ENCODE results near the gene TNFAIP8. TPM values are rescaled to one million over a fixed set of nuclear protein-coding genes. Genes with fewer than 3 reads are reported as not detected.

Gene TNFAIP8
- total and polyA plus RNA-seq, 10 of the 15 experiments (the other 5 are each of a cell fraction or from before 2014, with no cell fraction given) = 124 to 324 (median 177) TPM

DNA sequence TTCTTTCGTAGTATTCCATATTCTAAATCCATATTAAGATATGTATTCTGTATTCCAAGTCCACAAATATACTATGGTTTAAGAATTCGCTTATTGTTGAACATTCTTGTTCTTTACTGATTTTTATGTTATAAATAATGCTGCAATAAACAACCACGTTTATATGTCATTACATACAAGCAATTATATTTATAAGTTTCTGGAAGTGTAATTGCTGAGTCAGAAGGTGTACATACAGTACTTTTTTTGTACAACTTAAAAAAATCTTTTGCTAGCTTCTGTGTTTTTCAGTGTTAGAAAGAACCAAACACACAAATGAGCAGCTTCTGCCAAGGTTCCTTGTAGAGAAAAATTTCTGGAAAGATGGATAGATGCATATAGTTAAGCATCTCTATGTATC, 48.6 kb upstream of the TNFAIP8 start:
- ChIA-PET SMC1A (ENCODE audit: uncharacterized antibody, unreplicated experiment) (interaction anchor here (1.5 to 19.0 kb wide), 8 partner anchors 8 to 103 kb away, joined by 4 to 318 read pairs (median 6); no protein-coding TSS in a partner anchor), RAD21 (ENCODE audit: unreplicated experiment) (interaction anchor here (1.4 kb wide), 1 partner anchor 34 kb away, joined by 3 read pairs; no protein-coding TSS in a partner anchor), CTCF (interaction anchor here (1.4 to 12.6 kb wide), 4 partner anchors 8 to 102 kb away, joined by 4 to 413 read pairs (median 6); no protein-coding TSS in a partner anchor), POLR2A (interaction anchor here (0.8 kb wide), 1 partner anchor 38 kb away, joined by 3 read pairs; no protein-coding TSS in a partner anchor)
- no peak overlapping the region for H3K4me2 ChIP-seq (ENCODE audit: control insufficient read depth, insufficient read depth)
- H3K27me3 ChIP-seq (replicated peaks in 1 of 2; ENCODE audit: control insufficient read depth in 2 of 2, insufficient read depth in 2 of 2, low read length in 1 of 2) = no peaks in the 10 kb centered on the region
- no peak overlapping the region for H2AFZ ChIP-seq (ENCODE audit: control insufficient read depth, low read depth, low read length)
- ATAC-seq = no peak
- no peak for FAIRE-seq
- H3K27ac ChIP-seq (ENCODE audit: control insufficient read depth, insufficient read depth) = no peak overlapping the region; the same call in 1 of the 2 replicates
- H3K9ac ChIP-seq (ENCODE audit: control insufficient read depth, insufficient read depth, low read length) = no peak overlapping the region
- H3K9me3 ChIP-seq (replicated peaks; ENCODE audit: control insufficient read depth, insufficient read depth, low read length) = no peaks in the 10 kb centered on the region
- peaks cover 72% of the 10 kb centered on the region for H3K79me2 ChIP-seq (ENCODE audit: control insufficient read depth, insufficient read depth, low read length)
- no peaks in the 10 kb centered on the region for H4K20me1 ChIP-seq (ENCODE audit: control insufficient read depth, insufficient read depth)
- peaks cover 0 to 9% of the 10 kb centered on the region in 2 experiments; a peak in 1 of 4 replicates for H3K36me3 ChIP-seq (ENCODE audit: control insufficient read depth in 2 of 2, insufficient read depth in 2 of 2, low read length in 1 of 2)
- in situ Hi-C loops (cut with MboI) = no loop called here
- no TSS peak for BruUV-seq (replicated peaks)
- peaks cover 41% of the 10 kb centered on the region for H3K4me1 ChIP-seq (ENCODE audit: control insufficient read depth, insufficient read depth, low read length)
- DNase-seq (ENCODE audit: low read depth, low spot score) = no peak
- intact Hi-C loops (cut with micrococcal nuclease; ENCODE audit: unreplicated experiment) = no loop called here
- 64% methylated on average over 3 of the region's 3 CpGs for WGBS (ENCODE audit: insufficient coverage, insufficient replicate concordance, low lambda C conversion rate, missing lambda C conversion rate)
- H3K4me3 ChIP-seq = no peak overlapping the region
- TF ChIP-seq, protein P1, sequence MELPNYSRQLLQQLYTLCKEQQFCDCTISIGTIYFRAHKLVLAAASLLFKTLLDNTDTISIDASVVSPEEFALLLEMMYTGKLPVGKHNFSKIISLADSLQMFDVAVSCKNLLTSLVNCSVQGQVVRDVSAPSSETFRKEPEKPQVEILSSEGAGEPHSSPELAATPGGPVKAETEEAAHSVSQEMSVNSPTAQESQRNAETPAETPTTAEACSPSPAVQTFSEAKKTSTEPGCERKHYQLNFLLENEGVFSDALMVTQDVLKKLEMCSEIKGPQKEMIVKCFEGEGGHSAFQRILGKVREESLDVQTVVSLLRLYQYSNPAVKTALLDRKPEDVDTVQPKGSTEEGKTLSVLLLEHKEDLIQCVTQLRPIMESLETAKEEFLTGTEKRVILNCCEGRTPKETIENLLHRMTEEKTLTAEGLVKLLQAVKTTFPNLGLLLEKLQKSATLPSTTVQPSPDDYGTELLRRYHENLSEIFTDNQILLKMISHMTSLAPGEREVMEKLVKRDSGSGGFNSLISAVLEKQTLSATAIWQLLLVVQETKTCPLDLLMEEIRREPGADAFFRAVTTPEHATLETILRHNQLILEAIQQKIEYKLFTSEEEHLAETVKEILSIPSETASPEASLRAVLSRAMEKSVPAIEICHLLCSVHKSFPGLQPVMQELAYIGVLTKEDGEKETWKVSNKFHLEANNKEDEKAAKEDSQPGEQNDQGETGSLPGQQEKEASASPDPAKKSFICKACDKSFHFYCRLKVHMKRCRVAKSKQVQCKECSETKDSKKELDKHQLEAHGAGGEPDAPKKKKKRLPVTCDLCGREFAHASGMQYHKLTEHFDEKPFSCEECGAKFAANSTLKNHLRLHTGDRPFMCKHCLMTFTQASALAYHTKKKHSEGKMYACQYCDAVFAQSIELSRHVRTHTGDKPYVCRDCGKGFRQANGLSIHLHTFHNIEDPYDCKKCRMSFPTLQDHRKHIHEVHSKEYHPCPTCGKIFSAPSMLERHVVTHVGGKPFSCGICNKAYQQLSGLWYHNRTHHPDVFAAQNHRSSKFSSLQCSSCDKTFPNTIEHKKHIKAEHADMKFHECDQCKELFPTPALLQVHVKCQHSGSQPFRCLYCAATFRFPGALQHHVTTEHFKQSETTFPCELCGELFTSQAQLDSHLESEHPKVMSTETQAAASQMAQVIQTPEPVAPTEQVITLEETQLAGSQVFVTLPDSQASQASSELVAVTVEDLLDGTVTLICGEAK (IDR thresholded peaks at IDR 0.05; ENCODE audit: borderline replicate concordance) = no peak
- TF ChIP-seq POLR2A (IDR thresholded peaks at IDR 0.05; ENCODE audit: low read depth, low read length) = no peak
- no peak for TF ChIP-seq POLR2AphosphoS5 (IDR thresholded peaks at IDR 0.05; ENCODE audit: low read length)
- TF ChIP-seq FOXM1 (IDR thresholded peaks at IDR 0.05; ENCODE audit: low read depth, low read length) = no peak
- TF ChIP-seq EGR1 (IDR thresholded peaks at IDR 0.05; ENCODE audit: borderline replicate concordance in 1 of 2, low read depth in 2 of 2, low read length in 2 of 2) = no peak
- TF ChIP-seq HDGF (IDR thresholded peaks at IDR 0.05) = no peak
- TF ChIP-seq ETV6 (conservative IDR thresholded peaks at IDR 0.05 in 1 of 2, IDR thresholded peaks at IDR 0.05 in 1 of 2; ENCODE audit: borderline replicate concordance in 1 of 2, low read depth in 1 of 2) = no peak
- TF ChIP-seq, protein P2, sequence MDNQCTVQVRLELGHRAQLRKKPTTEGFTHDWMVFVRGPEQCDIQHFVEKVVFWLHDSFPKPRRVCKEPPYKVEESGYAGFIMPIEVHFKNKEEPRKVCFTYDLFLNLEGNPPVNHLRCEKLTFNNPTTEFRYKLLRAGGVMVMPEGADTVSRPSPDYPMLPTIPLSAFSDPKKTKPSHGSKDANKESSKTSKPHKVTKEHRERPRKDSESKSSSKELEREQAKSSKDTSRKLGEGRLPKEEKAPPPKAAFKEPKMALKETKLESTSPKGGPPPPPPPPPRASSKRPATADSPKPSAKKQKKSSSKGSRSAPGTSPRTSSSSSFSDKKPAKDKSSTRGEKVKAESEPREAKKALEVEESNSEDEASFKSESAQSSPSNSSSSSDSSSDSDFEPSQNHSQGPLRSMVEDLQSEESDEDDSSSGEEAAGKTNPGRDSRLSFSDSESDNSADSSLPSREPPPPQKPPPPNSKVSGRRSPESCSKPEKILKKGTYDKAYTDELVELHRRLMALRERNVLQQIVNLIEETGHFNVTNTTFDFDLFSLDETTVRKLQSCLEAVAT (IDR thresholded peaks at IDR 0.05) = no peak
- no peak for TF ChIP-seq RBBP5 (conservative IDR thresholded peaks at IDR 0.05)
- TF ChIP-seq ZNF24 (IDR thresholded peaks at IDR 0.05) = no peak
- TF ChIP-seq TARDBP (IDR thresholded peaks at IDR 0.05; ENCODE audit: borderline replicate concordance) = no peak
- no peak for TF ChIP-seq NR2F1 (conservative IDR thresholded peaks at IDR 0.05)
- TF ChIP-seq HDAC6 (IDR thresholded peaks at IDR 0.05; ENCODE audit: unreplicated experiment) = no peak
- no peak for TF ChIP-seq LARP7 (IDR thresholded peaks at IDR 0.05)
- TF ChIP-seq IKZF2 (IDR thresholded peaks at IDR 0.05) = no peak
- no peak for TF ChIP-seq CEBPB (IDR thresholded peaks at IDR 0.05; ENCODE audit: borderline replicate concordance in 1 of 2, low read depth in 2 of 2, low read length in 2 of 2)
- TF ChIP-seq, protein P3, sequence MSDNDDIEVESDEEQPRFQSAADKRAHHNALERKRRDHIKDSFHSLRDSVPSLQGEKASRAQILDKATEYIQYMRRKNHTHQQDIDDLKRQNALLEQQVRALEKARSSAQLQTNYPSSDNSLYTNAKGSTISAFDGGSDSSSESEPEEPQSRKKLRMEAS (IDR thresholded peaks at IDR 0.05; ENCODE audit: low read depth, low read length) = no peak
- TF ChIP-seq WRNIP1 (IDR thresholded peaks at IDR 0.05; ENCODE audit: borderline replicate concordance, low read depth, low read length) = no peak
- no peak for TF ChIP-seq BCL3 (IDR thresholded peaks at IDR 0.05; ENCODE audit: borderline replicate concordance, insufficient read depth, low read depth, low read length, poor library complexity, severe bottlenecking)

Measured in GM12878 (cell line).